Measurements from ENCODE around the gene DSPP.
"Not testable (repeated sequence)": the region's sequence is repeated elsewhere in the genome, so short reads cannot be mapped to it uniquely, and the experiment has no call there.

The DSPP gene

GRCh38 chr4:87608229-87608628, at the start of gene DSPP:
TSS of gene DSPP (plus strand) at chr4:87608529. CDS start at chr4:87610909, 2,380 bp downstream.
- DNase-seq = no peak

- DNase-seq = no peak
These were observed 49.1 kb upstream of the DSPP start for GRCh38 chr4:87559090-87559837.

GRCh38 chr4:87560802-87561201, 47.5 kb upstream of the DSPP start:
- no peak for DNase-seq

GRCh38 chr4:87565746-87566145, 42.6 kb upstream of the DSPP start:
- DNase-seq = no peak

GRCh38 chr4:87566276-87566675, 42.1 kb upstream of the DSPP start:
- no peak for DNase-seq

- DNase-seq = no peak
These were observed 41.1 kb upstream of the DSPP start for GRCh38 chr4:87567191-87567590.

GRCh38 chr4:87570290-87570805, 38.0 kb upstream of the DSPP start:
- DNase-seq = no peak

GRCh38 chr4:87574376-87574775, 34.0 kb upstream of the DSPP start:
- not testable (repeated sequence) for DNase-seq

- no peak for DNase-seq
These were observed 33.3 kb upstream of the DSPP start for GRCh38 chr4:87574996-87575395.

GRCh38 chr4:87575408-87575807, 32.9 kb upstream of the DSPP start:
- DNase-seq = no peak

GRCh38 chr4:87575983-87576382, 32.3 kb upstream of the DSPP start:
- DNase-seq = no peak

- DNase-seq = no peak
These were observed 28.9 kb upstream of the DSPP start for GRCh38 chr4:87579478-87579877.

GRCh38 chr4:87580057-87580456, 28.3 kb upstream of the DSPP start:
- no peak for DNase-seq

- DNase-seq = no peak
These were observed 24.0 kb upstream of the DSPP start for GRCh38 chr4:87584222-87584908.

GRCh38 chr4:87589531-87589930, 18.8 kb upstream of the DSPP start:
- no peak for DNase-seq

GRCh38 chr4:87592124-87592523, 16.2 kb upstream of the DSPP start:
- DNase-seq = no peak

GRCh38 chr4:87601361-87601760, 7.0 kb upstream of the DSPP start:
- no peak for DNase-seq

- DNase-seq = no peak
These were observed 6.1 kb downstream of the DSPP start for GRCh38 chr4:87614292-87614890.

- DNase-seq = no peak
These were observed 7.9 kb downstream of the DSPP start for GRCh38 chr4:87616268-87616667.

GRCh38 chr4:87620086-87620485, 11.8 kb downstream of the DSPP start:
- DNase-seq = no peak

GRCh38 chr4:87620491-87620890, 12.2 kb downstream of the DSPP start:
- no peak for DNase-seq

- DNase-seq = no peak
These were observed 14.0 kb downstream of the DSPP start for GRCh38 chr4:87622303-87622702.

GRCh38 chr4:87624698-87625097, 16.4 kb downstream of the DSPP start:
- no peak for DNase-seq

- no peak for DNase-seq
These were observed 23.3 kb downstream of the DSPP start for GRCh38 chr4:87631668-87632067.
